Heart left ventricle (tissue), 16 donors: ENCODE results near the gene SLC9A5. TPM values are rescaled to one million over a fixed set of nuclear protein-coding genes. Genes with fewer than 3 reads are reported as not detected.

Source experiments
- ATAC-seq, 4 donors: fragments of 200-7000 bp; cut with Tn5 transposase; one replicate each; pipeline ENCODE4 v1.9.1; 2020 to 2022; ENCODE audit warnings: moderate library complexity in 4 of 4, mild to moderate bottlenecking in 3 of 4, moderate number of reproducible peaks in 1 of 4
- DNase-seq, 5 donors: peaks; one replicate each; pipeline ENCODE4 v3.0.0-alpha.2; 2020
- H3K27ac ChIP-seq, 12 donors: fragments of 200-600 bp; sonication (generic) in 4 of 12; one replicate each; pipeline versions ENCODE4 v1.5.0 to v1.8.0; 2016 to 2022; ENCODE audit warnings: mild to moderate bottlenecking in 2 of 12
- H3K27me3 ChIP-seq, 9 donors: fragments of 200-600 bp; sonication (generic) in 2 of 9; one replicate each; pipeline versions ENCODE4 v1.5.1 to v1.8.0; 2016 to 2022; ENCODE audit warnings: mild to moderate bottlenecking in 3 of 9
- H3K36me3 ChIP-seq, 9 donors: fragments of 200-600 bp; sonication (generic) in 2 of 9; one replicate each; pipeline versions ENCODE4 v1.5.0 to v1.8.0; 2018 to 2022; ENCODE audit warnings: mild to moderate bottlenecking in 2 of 9
- H3K4me1 ChIP-seq, 12 donors: fragments of 200-600 bp; sonication (generic) in 4 of 12; one replicate each; pipeline versions ENCODE4 v1.5.0 to v1.8.0; 2016 to 2022; ENCODE audit warnings: mild to moderate bottlenecking in 3 of 12
- H3K4me3 ChIP-seq, 12 donors: fragments of 200-600 bp; sonication (generic) in 4 of 12; one replicate each; pipeline versions ENCODE4 v1.5.0 to v1.8.0; 2017 to 2022; ENCODE audit warnings: mild to moderate bottlenecking in 9 of 12, moderate library complexity in 4 of 12
- H3K9me3 ChIP-seq, 12 donors: fragments of 200-600 bp; sonication (generic) in 4 of 12; one replicate each; pipeline versions ENCODE4 v1.5.0 to v1.8.0; 2016 to 2022; ENCODE audit warnings: mild to moderate bottlenecking in 1 of 12
- CTCF ChIP-seq, 12 donors: fragments of 200-600 bp; sonication (generic) in 4 of 12; IDR thresholded peaks; one replicate each; pipeline versions ENCODE4 v1.5.0 to v1.8.0; 2018 to 2022; ENCODE audit warnings: antibody characterized with exemption in 12 of 12, mild to moderate bottlenecking in 5 of 12
- POLR2A ChIP-seq, 2 donors: fragments of 450-650 bp; IDR thresholded peaks; one replicate each; pipeline ENCODE4 v1.6.1; 2017; ENCODE audit warnings: antibody characterized with exemption in 2 of 2, mild to moderate bottlenecking in 2 of 2, moderate library complexity in 2 of 2
- WGBS, 4 donors: extraction: QIAGEN DNeasy Blood & Tissue Kit in 2 of 4; methylation state at CpG; one replicate each; pipeline versions ENCODE4 v1.1.5 to v1.1.7; 2013 to 2018; 5-methylcytosine and 5-hydroxymethylcytosine counted together
- intact Hi-C, 10 donors: fragments of 100-400 bp; cut with DNase I; formaldehyde crosslinking; loops; one replicate each; pipeline versions ENCODE4 v1.11.1 to v1.14.2; 2022
- polyA plus RNA-seq, 2 donors: library from polyadenylated mRNA; stranded (reverse); fragments of 200-250 nt; gene quantifications; one replicate each; pipeline ENCODE4 v1.2.3, GENCODE V29; 2013
- total RNA-seq, 9 donors: library from RNA; depleted of rRNA in 2 of 9; stranded (reverse); fragments of >200 nt in 2 of 9; fragmentation: NEBNext Ultra II Directional in 3 of 9; extraction: Animal tissue kit (Norgen Biotek cat#: 25700) in 3 of 9; gene quantifications; one replicate each; pipeline versions ENCODE4 v1.1.0 to v1.2.4, GENCODE V29; 2016 to 2023
- donor health status: ischemic (EF 13 %, LVEDD 7.1; RV severe dilation, severe dysfunction).
- donor health status: healthy with polysubstance abuse.
- donor health status: DM: no; HTN: yes; CAD: no.
- donor health status: DM: no; HTN: no; CAD: no.
- donor health status: ischemic (EF 25% LVEDD 6.9; RV normal size, moderate dysfunction).
- donor health status: ischemic (EF 25% LVEDD 5.7; RV mildly dilated, moderate dysfunction).
- donor health status: healthy.
- donor health status: DM: yes; HTN: yes; CAD: no.
- donor health status: ischemic (EF 35%, LVEDD 5.7; RV mildly dilated, moderate dysfunction).
- donor health status: nonischemic (EF 11% LVEDD 7.7; RV severe dilation, severe dysfunction).
- donor health status: DM: yes; HTN: yes; CAD: no.
- donor health status: PGD.
- donor health status: ischemic (EF 29% LVEDD 5.4; RV normal size, mild dysfunction).
- donor health status: nonischemic (EF 23%, LVEDD 6.1; RV moderate dilation, normal function).

SLC9A5 gene
- total and polyA plus RNA-seq, 11 donors = 0.16 to 2.0 (median 1.2) TPM

DNA sequence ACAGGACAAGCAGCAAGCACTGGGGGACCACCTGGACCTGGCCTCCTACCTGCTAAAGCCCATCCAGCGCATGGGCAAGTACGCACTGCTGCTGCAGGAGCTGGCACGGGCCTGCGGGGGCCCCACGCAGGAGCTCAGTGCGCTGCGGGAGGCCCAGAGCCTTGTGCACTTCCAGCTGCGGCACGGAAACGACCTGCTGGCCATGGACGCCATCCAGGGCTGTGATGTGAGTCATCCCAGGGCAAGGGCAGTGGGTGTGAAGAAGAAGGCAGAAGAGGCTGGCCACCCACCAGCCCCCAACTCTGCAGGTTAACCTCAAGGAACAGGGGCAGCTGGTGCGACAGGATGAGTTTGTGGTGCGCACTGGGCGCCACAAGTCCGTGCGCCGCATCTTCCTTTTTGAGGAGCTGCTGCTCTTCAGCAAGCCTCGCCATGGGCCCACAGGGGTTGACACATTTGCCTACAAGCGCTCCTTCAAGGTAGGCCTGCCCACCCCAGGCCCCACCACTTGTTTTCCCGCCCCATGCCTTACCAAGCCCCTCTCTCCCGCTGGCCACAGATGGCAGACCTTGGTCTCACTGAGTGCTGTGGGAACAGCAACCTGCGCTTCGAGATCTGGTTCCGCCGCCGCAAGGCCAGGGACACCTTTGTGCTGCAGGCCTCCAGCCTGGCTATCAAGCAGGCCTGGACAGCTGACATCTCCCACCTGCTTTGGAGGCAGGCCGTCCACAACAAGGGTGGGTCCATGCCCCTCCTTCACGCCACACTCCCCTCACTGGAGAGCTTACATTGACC is 37.9 kb downstream of the SLC9A5 start:
- H3K27ac ChIP-seq = no peak overlapping the region
- H3K4me3 ChIP-seq = no peak overlapping the region
- TF ChIP-seq POLR2A (IDR thresholded peaks at IDR 0.05) (no peak), CTCF (IDR thresholded peaks at IDR 0.05) (no peak)
- WGBS, 4 donors = 92 to 96% (median 93%) methylated on average over 26 to 28 of the region's 28 CpGs
- no peaks in the 10 kb centered on the region for H3K9me3 ChIP-seq
- no peaks in the 10 kb centered on the region for H3K4me1 ChIP-seq
- no peaks in the 10 kb centered on the region for H3K27me3 ChIP-seq
- ATAC-seq (no peak), DNase-seq (no peak)
- H3K36me3 ChIP-seq = no peaks in the 10 kb centered on the region
- intact Hi-C loops = loop anchor here in 3 of 10 donors (10.0 kb wide), 1 partner anchor 108 kb away; the partner anchor contains the start of gene TPPP3 (in 3 of the 3)

DNA sequence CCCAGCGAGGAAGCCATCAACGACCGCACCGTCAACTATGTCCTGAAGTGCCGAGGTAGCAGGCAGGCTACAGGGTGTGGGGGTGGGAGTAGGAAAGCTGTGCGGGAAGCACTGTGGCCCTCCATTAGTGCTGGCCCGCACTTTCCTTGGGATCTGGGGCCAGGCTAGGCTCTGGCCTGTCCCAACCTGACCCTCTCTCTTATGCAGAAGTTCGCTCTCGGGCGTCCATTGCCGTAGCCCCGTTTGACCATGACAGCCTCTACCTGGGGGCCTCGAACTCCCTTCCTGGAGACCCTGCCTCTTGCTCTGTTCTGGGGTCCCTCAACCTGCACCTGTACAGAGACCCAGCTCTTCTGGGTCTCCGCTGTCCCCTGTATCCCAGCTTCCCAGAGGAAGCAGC is 39.2 kb downstream of the SLC9A5 start:
- H3K4me3 ChIP-seq = no peak overlapping the region
- no peaks in the 10 kb centered on the region for H3K9me3 ChIP-seq
- no peak overlapping the region for H3K27ac ChIP-seq
- WGBS, 4 donors = 93 to 96% (median 95%) methylated on average over 14 of the region's 14 CpGs
- no peak for TF ChIP-seq CTCF (IDR thresholded peaks at IDR 0.05)
- no peak for TF ChIP-seq POLR2A (IDR thresholded peaks at IDR 0.05)
- no peaks in the 10 kb centered on the region for H3K4me1 ChIP-seq
- no peaks in the 10 kb centered on the region for H3K27me3 ChIP-seq
- DNase-seq (no peak), ATAC-seq (no peak)
- intact Hi-C loops = loop anchor here in 3 of 10 donors (10.0 kb wide), 1 partner anchor 107 kb away; the partner anchor contains the start of gene TPPP3 (in 3 of the 3)
- H3K36me3 ChIP-seq = no peaks in the 10 kb centered on the region

GRCh38 chr16:67291461-67291860 is 42.7 kb downstream of the SLC9A5 start:
- intact Hi-C loops = no loop called here
- 84 to 90% (median 87%) methylated on average over 5 to 7 of the region's 7 CpGs for WGBS, 4 donors
- no peaks in the 10 kb centered on the region for H3K9me3 ChIP-seq
- H3K27me3 ChIP-seq = peaks cover 0 to 6% (median 0%) of the 10 kb centered on the region in 9 donors
- ATAC-seq (no peak), DNase-seq (peak in 1 of 5 donors; percentile 7)
- H3K4me3 ChIP-seq = no peak overlapping the region
- no peak overlapping the region for H3K27ac ChIP-seq
- H3K4me1 ChIP-seq = no peaks in the 10 kb centered on the region
- TF ChIP-seq POLR2A (IDR thresholded peaks at IDR 0.05) (no peak), CTCF (IDR thresholded peaks at IDR 0.05) (no peak)
- no peaks in the 10 kb centered on the region for H3K36me3 ChIP-seq

DNA sequence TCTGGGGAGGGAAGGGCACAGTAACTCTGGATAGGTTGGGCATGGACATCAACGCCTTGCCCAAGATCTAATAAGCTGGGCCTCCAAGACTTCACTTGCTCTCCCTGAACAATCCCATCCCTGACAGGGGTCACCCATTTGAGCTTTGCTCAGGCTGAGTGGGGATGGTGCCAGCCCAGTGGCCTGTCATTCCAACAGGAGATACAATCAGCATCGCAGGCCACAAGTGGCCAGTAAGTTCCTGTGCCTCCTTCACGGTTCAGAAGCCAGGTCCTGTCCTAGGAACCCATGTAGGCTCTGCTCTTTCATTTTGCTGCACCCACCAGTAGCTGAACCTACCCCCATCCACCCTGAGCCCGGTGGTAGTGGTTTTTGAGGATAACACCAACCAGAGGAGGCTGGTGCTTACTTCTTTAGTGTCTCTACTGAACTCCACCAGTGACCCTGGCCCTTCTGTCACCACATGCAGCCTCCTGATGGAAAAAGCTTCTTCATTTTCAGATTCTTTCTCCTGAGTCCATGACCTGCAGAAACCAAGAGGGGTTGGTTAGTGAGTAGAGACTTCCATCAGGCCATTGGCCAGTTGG is 45.5 kb downstream of the SLC9A5 start:
- Histone ChIP-seq H3K27ac (no peak overlapping the region), H3K27me3 (peaks cover 0 to 6% (median 0%) of the 10 kb centered on the region in 9 donors), H3K4me3 (no peak overlapping the region), H3K9me3 (no peaks in the 10 kb centered on the region), H3K36me3 (no peaks in the 10 kb centered on the region), H3K4me1 (no peaks in the 10 kb centered on the region)
- ATAC-seq (no peak), DNase-seq (no peak)
- intact Hi-C loops = no loop called here
- TF ChIP-seq POLR2A (IDR thresholded peaks at IDR 0.05) = no peak
- TF ChIP-seq CTCF (IDR thresholded peaks at IDR 0.05) = no peak
- whole genome bisulfite sequencing, 4 donors = 86 to 91% (median 87%) methylated on average over 4 of the region's 4 CpGs
